BJ (cell line): ENCODE results near the gene RCCD1. TPM values are rescaled to one million over a fixed set of nuclear protein-coding genes. Genes with fewer than 3 reads are reported as not detected.

Experiments used
- CTCF ChIA-PET: fragments of 350-600 bp; formaldehyde crosslinking; extraction: SDS; loops from one replicate; lab custom pipeline; 2021; ENCODE audit warnings: antibody characterized with exemption, inconsistent platforms; lab: Yijun Ruan, JAX
- POLR2A ChIA-PET: fragments of 300-600 bp; sonication (Branson Sonifier 250); formaldehyde crosslinking; extraction: SDS; loops from one replicate; lab custom pipeline; 2021; ENCODE audit warnings: antibody characterized with exemption; lab: Charles Lee
- DNase-seq: peaks from one replicate; pipeline ENCODE4 v3.0.0-alpha.2; 2011; ENCODE audit warnings: low read depth
- H3K27me3 ChIP-seq: 2 replicates; pipeline ENCODE4 v1.6.0; 2011; ENCODE audit warnings: low read length; ENCODE audit not compliant: control insufficient read depth, insufficient read depth
- H3K36me3 ChIP-seq: 2 replicates; pipeline ENCODE4 v1.5.1; 2011; ENCODE audit warnings: low read length; ENCODE audit not compliant: control insufficient read depth, insufficient read depth
- H3K4me3 ChIP-seq: 2 replicates; pipeline ENCODE4 v1.5.1; 2011; ENCODE audit warnings: low read depth, mild to moderate bottlenecking, control low read depth, low read length
- CTCF ChIP-seq: IDR thresholded peaks from 2 replicates; pipeline ENCODE4 v1.5.1; 2011; ENCODE audit warnings: low read depth, mild to moderate bottlenecking, control low read depth, inconsistent platforms, low read length, moderate library complexity; ENCODE audit not compliant: insufficient read depth
- polyA plus RNA-seq: library from polyadenylated mRNA; depleted of rRNA; stranded (reverse); fragments of >200 nt; gene quantifications from 2 replicates; pipeline ENCODE4 v1.2.3, GENCODE V29; 2011

The RCCD1 gene
- polyA plus RNA-seq, 1 experiment, result 9.6 TPM

DNA sequence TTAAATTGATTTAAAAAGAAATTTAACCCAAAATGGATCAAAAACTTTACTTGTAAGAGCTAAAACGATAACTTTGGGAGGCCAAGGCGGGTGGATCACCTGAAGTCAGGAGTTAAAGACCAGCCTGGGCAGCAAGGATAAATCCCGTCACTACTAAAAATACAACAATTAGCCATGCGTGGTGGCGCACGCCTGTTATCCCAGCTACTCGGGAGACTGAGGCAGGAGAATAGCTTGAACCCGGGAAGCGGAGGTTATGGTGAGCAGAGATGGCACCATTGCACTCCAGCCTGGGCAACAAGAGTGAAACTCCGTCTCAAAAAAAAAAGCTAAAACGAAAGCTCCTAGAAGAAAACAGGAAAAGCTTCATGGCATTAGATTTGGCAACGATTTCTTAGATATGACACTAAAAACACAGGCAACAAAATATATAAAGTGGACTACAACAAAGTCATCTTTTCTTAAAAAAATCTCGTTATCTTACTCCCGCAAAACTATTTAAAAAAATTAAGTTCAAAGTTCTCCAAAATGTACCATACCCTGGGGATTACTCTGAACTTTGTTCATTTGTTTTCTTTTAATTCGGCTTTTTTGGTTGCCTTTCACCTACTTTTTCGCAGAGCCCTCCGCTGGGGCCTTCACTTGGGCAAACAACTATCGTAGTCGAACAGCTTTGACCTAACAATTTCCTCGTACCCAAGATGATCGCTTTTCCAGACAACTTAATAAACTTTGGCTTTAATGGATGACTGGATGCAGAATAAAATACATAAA is 25.3 kb upstream of the RCCD1 start:
- Histone ChIP-seq H3K36me3 (no peaks in the 10 kb centered on the region), H3K27me3 (no peaks in the 10 kb centered on the region), H3K4me3 (peak overlapping the region; percentile 46)
- no peak for TF ChIP-seq CTCF
- DNase-seq, result no peak
- ChIA-PET POLR2A (no interaction called here), CTCF (interaction anchor here (0.6 to 2.5 kb wide), 3 partner anchors 18 to 356 kb away, joined by 3 to 7 read pairs (median 6); no protein-coding TSS in a partner anchor)

DNA sequence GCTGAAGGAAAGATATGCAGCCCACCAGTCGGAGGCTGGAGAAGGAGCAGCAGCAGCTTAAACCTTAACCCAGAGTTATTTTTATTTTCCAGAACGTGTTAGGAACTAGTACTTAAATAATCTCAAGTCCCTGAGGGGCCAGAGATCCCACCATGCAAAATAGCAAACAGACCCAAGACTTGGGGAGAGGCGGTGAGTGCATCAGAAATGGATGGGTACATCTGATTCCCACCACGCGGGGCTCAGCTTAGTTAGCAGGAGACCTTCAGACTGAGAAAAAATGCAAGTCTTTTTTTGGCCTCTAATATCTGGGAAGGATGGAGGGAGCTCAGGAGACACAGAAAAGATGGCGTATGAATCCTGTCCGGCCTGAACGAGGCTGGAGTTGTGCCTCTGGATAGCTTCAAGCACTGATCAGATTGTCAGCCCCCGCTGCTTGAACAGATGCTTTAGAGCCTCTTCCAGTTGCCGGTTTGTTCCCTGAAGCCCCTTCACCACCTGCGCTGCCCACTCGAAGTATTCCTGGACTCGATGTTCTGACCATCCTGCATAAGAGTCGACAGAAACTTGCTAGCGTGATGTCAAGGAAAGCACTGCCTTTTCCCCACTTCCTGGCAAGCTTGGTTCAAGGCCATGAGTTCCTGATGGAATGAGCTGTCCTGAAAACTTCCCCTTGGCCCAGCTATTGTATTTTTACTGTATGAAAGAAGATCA is 23.7 kb upstream of the RCCD1 start:
- no peaks in the 10 kb centered on the region for H3K27me3 ChIP-seq
- no peak for DNase-seq
- no peaks in the 10 kb centered on the region for H3K36me3 ChIP-seq
- H3K4me3 ChIP-seq, result peak overlapping the region; percentile 46; the same call in 1 of the 2 replicates
- TF ChIP-seq CTCF, result no peak
- POLR2A ChIA-PET, result no interaction called here
- CTCF ChIA-PET, result interaction anchor here (0.8 to 7.1 kb wide), 19 partner anchors 7 to 635 kb away, joined by 3 to 94 read pairs (median 7); partner anchors contain the start of genes FES, MAN2A2 and RCCD1

- Histone ChIP-seq H3K27me3 (no peaks in the 10 kb centered on the region), H3K36me3 (no peaks in the 10 kb centered on the region), H3K4me3 (peak overlapping the region; percentile 65)
- no peak for DNase-seq
- TF ChIP-seq CTCF, result no peak
- CTCF ChIA-PET, result interaction anchor here (0.8 to 7.1 kb wide), 22 partner anchors 8 to 540 kb away, joined by 3 to 94 read pairs (median 6); partner anchors contain the start of genes FES, MAN2A2 and RCCD1
- POLR2A ChIA-PET, result no interaction called here
Measured at GRCh38 chr15:90931575-90931827, 23.2 kb upstream of the RCCD1 start.

DNA sequence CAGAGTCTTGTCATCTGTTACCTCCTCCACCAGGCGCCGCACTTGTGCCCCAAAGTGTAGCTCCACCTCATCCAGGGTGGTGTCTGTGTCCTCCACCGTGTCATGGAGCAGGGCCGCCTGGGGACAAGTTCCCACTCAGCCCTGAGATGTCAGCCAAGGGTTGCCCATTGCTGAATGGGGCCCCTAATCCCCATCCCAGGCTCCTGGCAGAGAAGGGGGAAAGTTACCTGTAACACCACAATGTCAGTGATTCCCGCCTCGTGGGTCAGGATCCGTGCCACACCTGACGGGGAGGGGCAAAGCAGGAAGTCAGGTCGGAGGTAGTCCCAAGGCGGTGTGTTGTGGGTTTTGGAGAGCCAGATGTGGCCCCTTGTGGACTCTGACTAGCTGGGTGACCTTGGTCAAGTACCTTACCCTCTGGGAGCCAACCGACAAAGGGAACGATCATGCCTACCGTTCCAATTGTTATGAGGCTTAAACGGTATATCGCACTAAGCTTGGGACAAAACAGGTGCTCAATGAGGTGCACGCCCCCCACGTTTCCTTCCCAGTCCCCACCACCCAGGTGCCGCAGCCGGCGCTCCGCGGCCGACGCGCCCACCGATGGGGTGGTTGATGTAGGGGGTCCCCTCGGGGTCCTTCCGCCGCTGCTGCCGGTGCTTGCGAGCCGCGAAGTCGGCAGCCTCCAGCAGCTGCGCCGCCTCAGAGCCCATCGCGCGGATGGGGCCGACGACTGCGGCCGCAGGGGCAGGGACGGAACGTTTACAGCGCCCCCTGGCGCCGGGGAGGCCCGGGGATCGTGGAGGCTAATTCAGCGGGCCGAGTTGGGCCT is 22.6 kb upstream of the RCCD1 start, which contains the start of gene HDDC3:
TSS of gene HDDC3 (minus strand) at position 722 of the 832 bp plus-strand sequence. CDS start at position 713, 9 bp downstream.
- ChIA-PET POLR2A (interaction anchor here (0.6 kb wide), 1 partner anchor 101 kb away, joined by 3 read pairs; no protein-coding TSS in a partner anchor), CTCF (interaction anchor here (0.6 to 7.1 kb wide), 39 partner anchors 8 to 1363 kb away, joined by 3 to 94 read pairs (median 4); partner anchors contain the start of genes FES, MAN2A2 and RCCD1)
- Histone ChIP-seq H3K36me3 (peaks cover 2% of the 10 kb centered on the region; the same call in 1 of the 2 replicates), H3K27me3 (no peaks in the 10 kb centered on the region), H3K4me3 (peak within 1 kb of the TSS; percentile 65)
- no peak for DNase-seq
- TF ChIP-seq CTCF, result peak; percentile 94
